NCI-H774 (cell line): Measurements from ENCODE around the gene SMARCD3.

Experiments used
- DNase-seq: peaks from one replicate; lab custom pipeline; 2025; lab: John Stamatoyannopoulos, UW

The SMARCD3 gene

DNA sequence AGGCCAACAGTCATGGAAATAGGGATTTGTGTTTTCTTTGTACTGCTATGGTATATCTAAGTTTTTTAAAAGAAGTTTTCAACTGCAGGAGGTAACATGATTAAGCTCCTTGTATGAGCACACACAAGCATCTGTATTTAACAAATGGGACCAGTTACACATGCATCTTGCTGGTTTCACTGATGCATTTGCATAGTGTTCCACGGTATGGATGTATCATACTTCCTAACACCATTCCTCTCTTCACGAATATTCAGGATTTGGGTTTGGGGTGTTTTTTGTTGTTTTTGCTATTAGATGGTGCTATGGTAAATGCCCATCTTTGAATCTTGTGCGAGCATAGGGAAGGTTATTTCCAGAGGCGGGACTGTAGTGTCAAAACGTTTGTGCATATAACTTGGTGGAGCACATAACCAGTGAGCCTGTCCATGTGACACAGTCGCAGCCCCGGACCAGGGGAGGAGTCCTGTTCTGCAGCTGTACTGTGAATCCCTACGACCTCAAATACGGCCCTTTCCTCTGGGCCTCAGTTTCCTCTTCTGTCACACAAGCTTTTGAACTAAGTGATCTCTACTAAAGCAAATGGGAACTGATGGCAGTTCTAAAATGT is 40.1 kb downstream of the SMARCD3 start:
- DNase-seq = no peak

- no peak for DNase-seq
Observed at GRCh38 chr7:151207804-151208203, 40.7 kb downstream of the SMARCD3 start.

- DNase-seq = no peak
Observed at GRCh38 chr7:151207315-151207714, 41.2 kb downstream of the SMARCD3 start.

GRCh38 chr7:151206914-151207313 is 41.6 kb downstream of the SMARCD3 start:
- DNase-seq = no peak

- no peak for DNase-seq
Observed at GRCh38 chr7:151205730-151206129, 42.8 kb downstream of the SMARCD3 start.

DNA sequence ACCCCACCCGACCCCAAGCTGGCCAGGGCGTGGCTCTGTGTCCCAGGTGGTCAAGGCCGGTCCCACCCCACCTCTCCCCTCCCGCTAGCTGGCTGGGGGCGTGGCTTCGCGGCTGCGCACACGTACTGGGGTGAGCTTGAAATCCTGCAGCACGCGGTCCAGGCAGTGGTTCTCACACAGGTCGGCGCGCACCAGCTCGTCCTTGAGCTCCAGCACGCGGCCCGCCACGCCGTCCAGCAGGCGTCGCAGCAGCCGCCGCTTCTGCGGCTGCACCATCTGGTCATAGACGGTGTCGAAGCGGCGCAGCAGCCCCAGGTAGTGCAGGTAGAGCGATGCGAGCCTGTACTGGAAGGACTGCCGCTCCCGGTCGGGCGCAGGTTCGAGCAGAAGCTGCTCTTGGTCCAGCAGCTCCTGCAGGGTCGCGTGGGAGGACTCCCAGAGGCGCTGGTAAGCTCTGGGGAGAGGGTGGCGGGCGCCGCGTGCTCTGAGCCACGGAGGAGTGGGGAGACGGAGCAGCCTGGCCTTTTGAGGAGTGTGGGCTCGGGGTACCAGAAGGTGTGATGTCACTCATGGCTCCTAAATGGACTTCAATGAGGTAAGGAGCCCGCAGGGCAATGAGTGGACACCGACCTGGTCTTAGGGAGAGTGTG is 44.0 kb downstream of the SMARCD3 start:
- no peak for DNase-seq

DNA sequence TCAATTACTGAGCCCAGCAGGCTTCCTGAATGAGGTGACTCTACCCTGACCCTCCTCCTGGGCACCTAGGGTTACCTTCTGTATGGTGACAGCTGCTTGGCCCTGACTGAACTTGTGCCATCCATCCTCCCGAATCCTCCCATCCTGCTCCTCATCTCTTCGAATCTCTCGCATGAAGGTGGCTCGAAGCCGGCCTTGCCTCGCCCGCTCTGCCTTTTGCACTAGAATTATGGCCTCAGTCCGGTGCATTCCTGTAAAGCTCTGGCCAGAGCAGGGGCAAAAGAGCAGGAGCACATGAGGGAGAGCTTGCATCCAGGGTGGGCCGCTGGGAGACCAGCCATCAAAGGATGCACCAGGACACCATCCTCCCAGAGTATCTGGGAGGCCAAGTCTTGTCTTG is 45.7 kb downstream of the SMARCD3 start:
- DNase-seq = no peak

DNA sequence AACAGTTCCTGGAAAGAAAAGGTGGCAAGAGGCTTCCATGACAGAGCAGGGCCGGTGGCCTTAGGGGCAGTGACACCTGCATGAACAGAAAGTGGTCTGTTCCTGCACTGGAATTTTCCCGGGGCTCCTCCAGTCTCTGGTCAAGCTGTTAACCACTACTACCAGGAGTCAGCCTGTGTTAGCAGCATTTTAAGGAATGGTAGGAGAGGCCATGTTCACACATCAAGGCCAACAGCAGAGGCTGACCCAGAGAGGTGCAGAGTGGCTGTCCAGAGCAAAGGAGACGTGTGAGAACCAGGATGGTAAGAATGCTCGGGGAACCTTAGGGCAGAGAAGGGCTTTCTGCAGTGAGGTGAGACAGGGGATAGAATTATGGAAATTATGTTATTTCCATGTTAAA is 46.7 kb downstream of the SMARCD3 start:
- no peak for DNase-seq

DNA sequence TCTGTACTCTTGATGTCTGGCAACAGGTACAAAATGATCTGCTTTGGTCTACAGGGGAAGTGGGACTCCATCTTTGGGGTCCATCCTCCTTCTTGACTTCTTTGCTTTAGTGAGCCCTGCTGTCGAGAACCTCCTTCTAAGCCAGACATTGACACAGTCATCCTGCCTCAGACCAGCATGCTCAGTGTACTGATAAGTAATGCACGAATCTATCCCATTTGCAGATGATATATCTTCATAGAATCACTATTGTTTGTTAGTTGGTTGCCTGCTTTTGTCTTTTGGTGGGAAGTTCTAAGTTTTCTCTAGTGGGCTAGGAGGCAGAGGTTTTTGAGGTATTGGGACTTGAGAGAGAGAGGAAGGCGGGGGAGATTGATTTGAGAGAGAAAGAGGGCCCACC is 47.1 kb downstream of the SMARCD3 start:
- no peak for DNase-seq

GRCh38 chr7:151198945-151199848 is 49.3 kb downstream of the SMARCD3 start:
- no peak for DNase-seq

- DNase-seq = no peak
Observed at GRCh38 chr7:151197932-151198331, 50.6 kb downstream of the SMARCD3 start.

GRCh38 chr7:151195616-151196450 is 52.7 kb downstream of the SMARCD3 start:
- no peak for DNase-seq

GRCh38 chr7:151194188-151194587 is 54.3 kb downstream of the SMARCD3 start:
- DNase-seq = no peak

- DNase-seq = no peak
Observed at GRCh38 chr7:151193203-151193978, 55.1 kb downstream of the SMARCD3 start.

DNA sequence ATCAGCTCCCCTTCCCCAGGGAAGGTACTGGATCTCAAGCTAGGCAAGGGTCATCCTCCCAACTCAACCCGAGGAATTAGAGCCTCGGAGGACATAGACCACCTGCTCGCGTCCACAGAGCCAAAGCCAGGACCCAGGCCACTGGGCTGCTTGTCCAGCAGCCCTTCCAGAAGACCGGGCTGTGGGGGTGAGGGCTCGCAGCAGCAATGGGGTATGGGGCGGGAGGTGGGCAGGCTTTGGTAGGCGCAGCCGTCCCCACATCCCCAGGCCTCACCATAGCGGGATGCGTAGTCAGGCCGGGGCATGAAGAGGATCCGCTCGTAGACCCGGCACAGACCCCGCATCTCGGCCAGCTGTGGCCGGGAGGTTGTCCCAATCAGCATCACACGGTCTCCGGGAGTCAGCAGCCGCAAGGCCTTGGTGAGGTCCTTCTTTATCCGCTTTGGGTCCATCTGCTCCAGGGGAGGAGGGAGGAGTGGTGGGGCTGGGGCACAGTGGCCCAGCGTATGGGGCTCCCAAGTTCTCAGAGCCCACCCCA is 56.4 kb downstream of the SMARCD3 start:
- DNase-seq = no peak

GRCh38 chr7:151191544-151191943 is 57.0 kb downstream of the SMARCD3 start:
- no peak for DNase-seq

DNA sequence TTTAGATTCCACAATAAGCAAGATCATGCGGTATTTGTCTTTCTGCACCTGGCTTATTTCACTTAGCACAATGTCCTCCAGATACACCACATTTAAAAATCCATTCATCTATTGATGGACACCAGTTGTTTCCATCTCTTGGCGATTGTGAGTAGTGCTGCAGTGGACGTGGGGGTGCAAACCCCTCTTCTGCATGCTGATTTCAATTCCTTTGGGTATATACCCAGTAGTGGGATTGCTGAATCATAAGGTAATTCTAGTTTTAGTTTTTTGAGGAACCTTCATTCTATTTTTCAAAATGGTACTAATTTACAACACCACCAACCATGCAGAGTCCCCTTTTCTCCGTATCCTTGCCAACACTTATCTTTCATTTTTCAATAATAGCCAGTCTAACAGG is 59.5 kb downstream of the SMARCD3 start:
- DNase-seq = no peak
